Measurements from ENCODE around the gene CLCF1.
A peak's percentile ranks its signal among the peaks of the same experiment; 100 is the strongest.

CLCF1 gene

GRCh38 chr11:67372993-67373647 is at the start of gene CLCF1:
Gene CLCF1, minus strand, starts transcription at chr11:67373598. Its CDS starts 59 bp downstream, at chr11:67373539.
- peak; percentile 72 for DNase-seq

GRCh38 chr11:67422891-67423290 is 49.5 kb upstream of the CLCF1 start:
- no peak for DNase-seq

- DNase-seq = no peak
Measured at GRCh38 chr11:67421430-67422031, 48.1 kb upstream of the CLCF1 start.

- DNase-seq = peak; percentile 92
Measured at GRCh38 chr11:67420646-67421429, 47.4 kb upstream of the CLCF1 start.

GRCh38 chr11:67420147-67420645 is 46.8 kb upstream of the CLCF1 start:
- DNase-seq = no peak

- DNase-seq = no peak
Measured at GRCh38 chr11:67419325-67420049, 46.1 kb upstream of the CLCF1 start.

DNA sequence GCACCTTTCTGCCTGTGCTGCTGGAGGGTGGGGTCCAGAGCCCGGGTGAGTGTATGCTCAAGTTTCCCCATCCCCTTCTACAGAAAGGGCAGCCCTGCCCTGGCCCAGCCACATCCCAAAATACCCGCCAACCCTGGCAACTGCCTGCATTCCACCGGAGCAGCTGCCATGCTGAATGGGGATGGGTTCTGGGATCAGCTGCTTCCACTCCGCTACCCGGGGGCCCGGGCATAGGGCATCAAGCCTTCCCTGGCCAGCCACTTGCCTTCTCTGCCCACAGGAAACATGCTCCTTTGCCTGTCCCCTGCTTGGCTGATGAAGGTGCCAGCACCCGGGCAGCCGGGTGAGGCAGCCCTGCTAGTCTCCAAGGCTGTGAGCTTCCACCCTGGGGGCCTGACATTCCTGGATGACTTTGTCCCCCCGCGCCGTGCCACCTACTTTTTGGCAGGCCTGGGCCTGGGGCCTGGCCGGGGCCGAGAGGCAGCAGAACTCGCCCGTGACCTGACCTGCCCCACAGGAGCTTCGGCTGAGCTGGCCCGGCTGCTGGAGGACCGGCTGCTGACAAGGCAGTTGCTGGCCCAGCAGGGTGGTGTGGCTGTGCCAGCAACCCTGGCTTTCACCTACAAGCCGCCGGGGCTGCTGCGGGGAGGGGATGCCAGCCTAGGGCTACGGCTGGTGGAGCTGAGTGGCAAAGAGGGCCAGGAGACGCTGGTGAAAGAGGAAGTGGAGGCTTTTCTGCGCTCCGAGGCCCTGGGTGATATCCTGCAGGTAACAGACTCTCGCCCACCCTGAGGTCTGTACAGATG is 45.3 kb upstream of the CLCF1 start:
- no peak for DNase-seq

GRCh38 chr11:67417425-67417824 is 44.0 kb upstream of the CLCF1 start:
- DNase-seq = no peak

DNA sequence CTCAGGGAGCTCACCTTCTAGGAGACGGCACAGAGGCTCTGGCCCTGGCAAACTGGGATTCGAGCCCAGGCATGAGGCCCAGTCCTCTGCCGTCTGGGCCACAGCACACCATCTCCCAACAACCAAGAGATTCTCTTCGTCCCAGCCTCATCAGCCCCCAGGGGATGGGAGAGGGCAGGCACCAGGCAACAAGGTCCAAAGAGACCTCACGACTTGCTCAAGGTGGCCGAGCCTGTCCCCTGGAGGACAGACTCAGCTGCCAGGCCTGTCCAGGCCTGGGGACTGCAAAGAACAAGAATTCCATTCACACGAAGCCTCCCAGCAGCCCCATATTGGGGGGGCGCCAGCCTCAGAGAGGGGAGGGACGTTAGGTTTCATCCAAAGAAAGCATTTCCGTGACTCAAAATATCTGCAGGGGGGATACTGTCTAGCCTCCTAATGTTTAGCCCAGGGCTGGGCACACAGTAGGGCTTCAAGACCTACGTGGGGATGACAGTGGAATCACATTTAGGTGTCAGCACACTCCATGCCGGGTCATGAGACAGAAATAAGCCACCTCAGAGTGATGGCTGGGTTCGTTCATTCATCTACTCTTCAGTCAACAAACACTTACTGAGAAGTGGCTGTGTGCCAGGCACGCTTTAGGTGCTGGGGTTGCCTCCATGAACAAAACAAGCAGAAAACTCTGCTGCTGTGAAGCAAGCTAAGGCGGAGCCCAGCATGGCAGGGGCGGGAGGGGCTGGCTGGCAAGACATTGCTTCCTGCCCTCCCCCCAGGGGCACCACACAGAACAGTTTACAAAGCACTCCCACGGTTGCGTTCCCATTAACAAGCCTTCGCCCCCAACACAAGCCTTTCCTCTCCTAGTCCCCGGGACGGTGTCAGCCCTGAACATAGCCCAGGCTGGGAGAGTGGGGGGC is 43.3 kb upstream of the CLCF1 start:
- no peak for DNase-seq

DNA sequence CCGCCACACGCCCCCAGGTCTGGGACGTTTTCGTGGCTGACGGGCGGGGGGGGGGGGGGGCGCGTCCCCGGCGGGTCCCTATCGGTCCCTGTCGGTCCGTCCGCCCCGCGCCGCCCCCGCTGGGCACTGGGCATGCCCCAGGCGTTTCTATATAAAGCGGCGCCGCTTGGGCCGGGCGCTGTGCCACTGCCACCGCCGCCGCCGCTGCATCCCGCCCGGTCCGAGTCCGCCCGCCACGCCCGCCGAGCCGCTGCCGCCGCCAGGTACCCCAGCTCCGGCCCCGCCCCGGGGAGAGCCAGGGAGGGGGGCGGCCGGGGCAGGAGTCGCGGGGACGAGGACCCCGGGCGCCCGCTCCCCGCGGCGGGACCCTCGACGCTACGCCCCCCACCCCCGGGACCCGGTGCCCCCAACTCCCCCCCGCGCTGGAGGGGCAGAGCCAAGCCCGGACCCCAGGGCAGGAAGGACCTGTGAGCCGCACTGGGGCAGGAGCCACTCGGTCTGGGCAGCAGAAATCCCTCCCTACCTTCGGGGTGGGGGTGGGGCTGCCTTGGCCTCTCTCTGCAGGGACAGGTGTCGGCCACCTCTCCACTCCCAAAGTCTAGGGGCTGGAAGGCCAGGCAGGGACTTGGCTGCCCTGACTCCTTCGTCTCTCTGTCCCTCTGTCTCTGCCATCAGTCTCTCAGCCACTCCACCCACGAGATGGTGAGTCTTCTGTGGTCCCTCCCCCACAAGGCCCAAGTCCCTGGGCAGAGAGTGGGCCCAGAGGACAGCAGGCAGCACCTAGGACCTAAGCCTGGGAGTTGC is 42.3 kb upstream of the CLCF1 start, which contains the start of gene CARNS1:
Gene CARNS1 (plus strand): TSS at position 178 of the 804 bp plus-strand sequence. CDS start 522 bp downstream, at position 700.
- DNase-seq = no peak

DNA sequence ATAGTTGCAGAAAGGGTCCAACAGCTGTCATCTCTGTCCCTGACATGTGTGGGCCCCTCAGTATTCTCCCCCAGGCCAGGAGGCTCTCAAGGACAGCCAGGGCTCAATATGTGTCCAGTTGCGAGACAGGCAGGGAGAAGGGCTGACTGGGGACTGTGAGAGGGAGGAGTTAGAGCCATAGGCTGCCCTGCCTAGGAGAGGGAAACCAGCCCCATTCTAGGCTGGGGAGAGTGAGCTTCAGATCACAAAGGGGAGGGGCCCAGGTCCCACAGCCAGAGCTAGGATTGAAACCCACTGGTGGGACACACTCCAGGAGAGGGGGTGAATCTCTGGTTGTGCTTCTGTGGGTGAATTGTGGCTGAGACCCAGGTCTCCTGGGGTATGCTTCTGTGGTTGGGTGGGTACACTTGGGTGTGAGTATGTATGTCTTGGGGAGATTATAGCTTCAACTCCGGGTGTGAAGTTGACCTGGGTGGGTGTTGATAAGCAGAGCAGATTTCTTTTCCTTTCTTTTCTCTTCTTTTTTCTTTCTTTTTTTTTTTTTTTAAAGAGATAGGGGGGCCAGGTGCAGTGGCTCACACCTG is 40.0 kb upstream of the CLCF1 start:
- no peak for DNase-seq

DNA sequence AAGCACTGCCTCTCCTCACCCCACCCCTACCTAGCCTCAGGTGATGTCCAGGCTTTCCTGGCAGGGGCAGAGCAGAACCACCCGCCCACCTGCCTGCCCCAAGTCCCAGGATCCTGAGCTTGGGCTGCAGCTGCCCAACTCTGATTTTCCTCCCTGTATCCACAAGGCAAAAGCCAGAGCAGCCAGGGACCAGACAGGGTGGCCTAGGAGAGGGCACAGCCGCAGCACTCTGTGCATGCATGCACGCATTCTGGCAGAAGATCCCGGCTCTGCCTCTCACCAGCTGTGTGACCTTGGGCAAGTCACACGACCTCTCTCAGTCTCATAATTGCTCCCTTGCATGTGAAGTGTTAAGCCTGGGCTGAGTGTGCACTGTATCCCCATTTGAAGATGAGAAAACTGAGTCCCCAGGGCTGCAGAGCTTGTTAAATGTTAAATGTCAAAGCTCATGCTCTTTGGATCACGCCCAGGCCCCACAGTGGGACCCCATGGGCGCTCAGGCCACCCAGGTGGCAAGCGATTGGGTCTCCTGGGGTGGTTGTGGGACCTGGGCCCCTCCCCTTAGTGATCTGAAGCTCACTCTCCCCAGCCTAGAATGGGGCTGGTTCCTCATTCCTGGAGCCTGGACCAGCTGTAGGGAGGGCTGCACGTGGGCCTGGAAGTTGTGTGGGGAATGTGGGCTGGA is 39.2 kb upstream of the CLCF1 start:
- DNase-seq = no peak

DNA sequence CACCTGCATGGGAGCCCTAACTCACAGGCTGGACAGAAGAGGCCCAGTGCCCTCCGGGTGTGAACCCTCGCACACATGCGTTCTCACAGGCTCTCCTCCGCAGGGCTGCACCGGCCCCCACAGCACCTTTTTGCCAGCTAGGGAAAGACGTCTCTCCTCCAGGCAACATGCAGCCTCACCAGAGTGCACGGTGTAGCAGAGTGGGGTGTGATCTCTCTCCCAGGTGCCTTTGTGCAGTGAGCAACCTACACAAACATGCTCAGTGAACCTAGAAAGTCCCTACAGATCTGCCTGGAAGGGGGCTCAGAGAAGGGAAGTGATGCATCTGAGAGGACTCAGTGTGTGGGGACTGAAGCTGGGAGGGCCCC is 38.4 kb upstream of the CLCF1 start:
- no peak for DNase-seq

DNA sequence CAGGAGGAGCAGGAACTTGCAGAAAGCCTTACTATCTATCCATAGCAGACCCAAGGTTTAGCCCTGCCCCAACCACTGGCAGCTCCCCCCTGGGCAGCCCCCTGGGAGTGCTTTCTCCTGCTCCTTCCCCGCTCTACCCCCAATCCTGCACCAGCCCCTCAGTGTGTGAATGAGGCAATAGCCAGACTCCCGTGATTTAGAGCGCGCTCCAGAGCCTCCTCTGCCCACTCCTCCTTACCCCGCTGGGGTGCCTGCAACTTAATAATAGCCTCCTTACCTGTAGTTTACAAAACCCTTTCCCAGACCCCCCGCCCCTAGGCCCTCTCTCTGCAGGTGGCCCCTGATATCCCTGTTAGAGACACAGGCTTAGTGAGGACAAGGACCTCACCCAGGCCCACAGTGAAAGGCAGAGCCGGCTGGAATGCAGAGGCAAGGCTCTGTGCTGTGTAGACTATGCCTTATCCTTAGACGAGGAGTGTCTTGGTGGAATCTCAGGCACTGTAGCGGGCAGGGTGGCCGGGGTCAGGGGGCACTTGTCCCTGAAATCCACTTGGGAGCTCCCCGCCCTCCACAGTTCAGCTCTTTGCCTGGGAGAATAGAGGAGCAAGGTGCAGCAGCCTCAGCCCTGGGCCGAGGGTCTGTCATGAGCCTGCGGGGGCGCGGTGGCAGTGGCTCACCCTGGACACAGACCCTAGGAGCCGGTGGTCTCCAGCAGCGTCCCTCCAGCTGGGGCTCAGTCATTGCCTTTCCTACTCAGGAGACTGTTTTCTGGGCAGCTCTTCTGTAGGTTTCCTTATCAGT is 37.8 kb upstream of the CLCF1 start:
- DNase-seq = no peak

GRCh38 chr11:67410369-67410831 is 37.0 kb upstream of the CLCF1 start:
- no peak for DNase-seq

DNA sequence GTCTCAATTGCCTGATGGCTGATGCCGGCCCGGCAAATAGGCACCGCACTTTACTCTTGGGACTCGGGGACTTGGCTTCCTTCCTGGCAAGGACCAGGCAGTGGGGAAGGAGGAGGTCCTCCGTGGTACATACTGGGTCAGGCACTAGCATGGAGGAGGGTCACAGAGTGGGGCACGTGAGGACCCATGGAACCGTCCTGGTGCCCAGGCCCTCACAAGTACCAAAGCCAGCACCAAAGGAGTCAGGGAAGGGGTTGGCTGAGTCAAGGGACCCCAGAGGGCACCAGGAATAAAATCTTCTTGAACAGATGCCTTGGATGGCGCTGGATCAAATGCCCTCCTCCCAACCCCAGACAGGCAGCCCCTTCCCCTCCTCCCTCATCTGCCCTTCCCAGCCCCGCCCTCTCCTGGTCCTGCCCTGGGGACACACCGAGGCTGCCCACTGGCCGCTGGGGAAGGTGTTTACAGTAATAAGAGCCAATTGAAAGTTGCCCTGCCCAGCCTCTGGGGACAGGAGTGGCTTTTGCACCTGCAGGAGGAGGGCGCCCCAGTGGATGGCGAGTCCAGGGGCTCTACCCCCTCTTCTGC is 36.5 kb upstream of the CLCF1 start:
- no peak for DNase-seq

GRCh38 chr11:67409261-67409666 is 35.9 kb upstream of the CLCF1 start:
- no peak for DNase-seq
